ENCODE measurements around the gene USP4. TPM values are rescaled to one million over a fixed set of nuclear protein-coding genes. Genes with fewer than 3 reads are reported as not detected.

The USP4 gene
- total and polyA plus RNA-seq, 2 of the 8 experiments (the other 6 are each of a cell fraction or from before 2014, with no cell fraction given) = 16.0 to 27.8 TPM

DNA sequence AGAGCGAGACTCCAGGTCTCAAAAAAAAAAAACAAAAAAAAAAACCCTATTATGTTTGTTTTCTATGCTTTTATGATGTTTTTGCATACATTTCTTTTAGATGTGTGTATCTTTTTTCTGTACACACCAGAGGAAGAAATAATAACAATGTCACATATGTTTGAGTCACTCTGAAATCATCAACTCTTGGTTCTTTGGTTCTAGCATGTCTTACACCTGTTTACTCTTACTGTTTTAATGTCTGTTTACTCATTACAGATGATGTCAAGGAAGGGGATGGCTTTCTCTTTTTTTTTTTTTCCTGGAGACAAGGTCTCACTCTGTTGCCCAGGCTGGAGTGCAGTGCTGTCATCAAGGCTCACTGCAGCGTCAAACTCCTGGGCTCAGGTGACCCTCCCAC is 47.9 kb upstream of the USP4 start:
- FAIRE-seq (no peak), DNase-seq (ENCODE audit: low read depth in 1 of 2, low spot score in 2 of 2) (no peak)
- Histone ChIP-seq H2BK5ac (ENCODE audit: low read depth, low read length) (no peak overlapping the region), H2BK15ac (ENCODE audit: low read length) (no peak overlapping the region), H3K79me2 (ENCODE audit: control insufficient read depth in 1 of 2, insufficient read depth in 2 of 2, low read length in 2 of 2) (peaks cover 7 to 94% of the 10 kb centered on the region in 2 experiments), H4K20me1 (replicated peaks in 1 of 2; ENCODE audit: control insufficient read depth in 1 of 2, insufficient read depth in 2 of 2, low read length in 2 of 2) (peaks cover 6 to 19% of the 10 kb centered on the region in 2 experiments), H2AFZ (ENCODE audit: low read length) (no peak overlapping the region), H3K14ac (ENCODE audit: insufficient read length) (no peak overlapping the region), H2BK20ac (ENCODE audit: low read length) (no peak overlapping the region), H2BK12ac (ENCODE audit: low read depth, low read length) (no peak overlapping the region), H3K18ac (ENCODE audit: extremely low read depth, low read length) (no peak overlapping the region), H3K56ac (replicated peaks; ENCODE audit: insufficient read length, low read depth, low read length) (no peak overlapping the region), H3K4me2 (ENCODE audit: insufficient read depth in 1 of 2, low read depth in 2 of 2, low read length in 2 of 2) (no peak overlapping the region), H4K5ac (ENCODE audit: insufficient read length, low read depth, low read length) (no peak overlapping the region), H3K36me3 (ENCODE audit: control insufficient read depth in 2 of 4, insufficient read depth in 4 of 4, low read length in 3 of 4) (no peaks in the 10 kb centered on the region; a peak in 1 of 8 replicates), H3K4me1 (replicated peaks in 1 of 4; ENCODE audit: control insufficient read depth in 3 of 4, insufficient read depth in 4 of 4, low read length in 3 of 4) (no peaks in the 10 kb centered on the region), H3K4ac (replicated peaks; ENCODE audit: insufficient read length, low read depth, low read length) (no peak overlapping the region), H4K8ac (ENCODE audit: extremely low read depth, insufficient read depth, low read length) (no peak overlapping the region), H3K9ac (replicated peaks in 1 of 4; ENCODE audit: extremely low read depth in 1 of 4, low read depth in 3 of 4, low read length in 3 of 4) (no peak overlapping the region), H3K23ac (ENCODE audit: insufficient read length) (no peak overlapping the region), H3K79me1 (ENCODE audit: low read depth, low read length) (peaks cover 10% of the 10 kb centered on the region), H3K27ac (ENCODE audit: low read depth, low read length) (no peak overlapping the region), H3K4me3 (ENCODE audit: extremely low read depth in 1 of 4, insufficient read depth in 2 of 4, low read depth in 3 of 4, low read length in 4 of 4) (no peak overlapping the region), H3K23me2 (ENCODE audit: low read depth, low read length) (0 out of 2 replicates have a peak, but pooled peaks cover 2% of the 10 kb centered on the region), H4K91ac (replicated peaks; ENCODE audit: insufficient read length, low read length) (no peak overlapping the region), H3K27me3 (replicated peaks in 1 of 4; ENCODE audit: control insufficient read depth in 3 of 4, extremely low read depth in 1 of 4, insufficient read depth in 3 of 4, low read length in 3 of 4) (no peaks in the 10 kb centered on the region), H3K9me3 (ENCODE audit: insufficient read depth in 2 of 2, low read depth in 1 of 2, low read length in 1 of 2) (no peaks in the 10 kb centered on the region), H2BK120ac (replicated peaks; ENCODE audit: low read depth, low read length) (no peak overlapping the region), H2AK5ac (ENCODE audit: low read depth, low read length) (no peak overlapping the region)
- WGBS, 2 experiments (ENCODE audit: extremely low coverage in 1 of 2, insufficient coverage in 1 of 2, insufficient read length in 1 of 2, insufficient replicate concordance in 2 of 2, low coverage in 1 of 2, low lambda C conversion rate in 2 of 2, missing lambda C conversion rate in 1 of 2) = 94% methylated on average over 2 of the region's 2 CpGs; no CpG with 5 or more reads in 1 of the 2 experiments
- CTCF ChIA-PET (ENCODE audit: partially characterized antibody) = interaction anchor here (1.6 kb wide), 1 partner anchor 91 kb away, joined by 4 read pairs; no protein-coding TSS in a partner anchor
- POLR2A ChIA-PET (ENCODE audit: partially characterized antibody) = interaction anchor here (1.0 kb wide), 1 partner anchor 24 kb away, joined by 4 read pairs; the partner anchor contains the start of genes RHOA and TCTA
- no peak for TF ChIP-seq RBBP5 (IDR thresholded peaks at IDR 0.05; ENCODE audit: borderline replicate concordance, low read depth, low read length)
- no peak for TF ChIP-seq SIN3A (conservative IDR thresholded peaks at IDR 0.05 in 1 of 2, IDR thresholded peaks at IDR 0.05 in 1 of 2; ENCODE audit: low read depth in 1 of 2, low read length in 2 of 2)
